GM23338 (cell line): ENCODE data around the gene PPP1CB. TPM values are rescaled to one million over a fixed set of nuclear protein-coding genes. Genes with fewer than 3 reads are reported as not detected.

ENCODE experiments used
- ATAC-seq: fragments of 200-7000 bp; cut with Tn5 transposase; 3 replicates; pipeline ENCODE4 v1.9.1; 2020
- DNase-seq: peaks from one replicate; pipeline ENCODE4 v3.0.0-alpha.2; 2015; ENCODE audit warnings: low spot score
- H2AFZ ChIP-seq: fragments of 200-600 bp; sonication (generic); 2 replicates; pipeline ENCODE4 v1.8.0; 2016; ENCODE audit warnings: antibody characterized with exemption, mild to moderate bottlenecking, moderate library complexity
- H3F3A ChIP-seq: fragments of 200-600 bp; sonication (generic); replicated peaks from 2 replicates; pipeline ENCODE4 v1.8.0; 2017; ENCODE audit warnings: antibody characterized with exemption, mixed run types, low read depth
- H3K27ac ChIP-seq: fragments of 200-600 bp; sonication (generic); 2 replicates; pipeline ENCODE4 v1.6.1; 2016; ENCODE audit warnings: low read depth
- H3K27me3 ChIP-seq: fragments of 200-600 bp; sonication (generic); 2 replicates; pipeline ENCODE4 v1.8.0; 2016; ENCODE audit warnings: mild to moderate bottlenecking, mixed run types, moderate library complexity; ENCODE audit not compliant: insufficient read depth
- H3K36me3 ChIP-seq: fragments of 200-600 bp; sonication (generic); 2 replicates; pipeline ENCODE4 v1.8.0; 2016; ENCODE audit warnings: mild to moderate bottlenecking; ENCODE audit not compliant: insufficient read depth
- H3K4me1 ChIP-seq: fragments of 200-600 bp; sonication (generic); 2 replicates; pipeline ENCODE4 v1.8.0; 2016; ENCODE audit warnings: mild to moderate bottlenecking, moderate library complexity; ENCODE audit not compliant: insufficient read depth
- H3K4me2 ChIP-seq: fragments of 200-600 bp; sonication (generic); 2 replicates; pipeline ENCODE4 v1.7.1; 2017; ENCODE audit warnings: mixed run types
- H3K4me3 ChIP-seq: fragments of 200-600 bp; sonication (generic); 2 replicates; pipeline ENCODE4 v1.6.1; 2016; ENCODE audit warnings: mixed run types
- H3K79me2 ChIP-seq: fragments of 200-600 bp; sonication (generic); replicated peaks from 2 replicates; pipeline ENCODE4 v1.8.0; 2017; ENCODE audit warnings: mild to moderate bottlenecking; ENCODE audit not compliant: insufficient read depth
- H3K9me2 ChIP-seq: fragments of 200-600 bp; sonication (generic); 2 replicates; pipeline ENCODE4 v1.8.0; 2017; ENCODE audit not compliant: insufficient read depth
- H4K20me1 ChIP-seq: fragments of 200-600 bp; sonication (generic); replicated peaks from 2 replicates; pipeline ENCODE4 v1.8.0; 2017; ENCODE audit warnings: mild to moderate bottlenecking; ENCODE audit not compliant: insufficient read depth
- H3K27ac Mint-ChIP-seq: 2 replicates; pipeline ENCODE4 v1.8.0; 2020; ENCODE audit warnings: inconsistent platforms, mild to moderate bottlenecking, moderate library complexity, mixed read lengths
- H3K27me3 Mint-ChIP-seq: 3 replicates; pipeline ENCODE4 v1.8.0; 2022; ENCODE audit warnings: low read depth, mild to moderate bottlenecking, moderate library complexity, mixed read lengths, inconsistent platforms; ENCODE audit not compliant: insufficient read depth, poor library complexity
- H3K36me3 Mint-ChIP-seq: 3 replicates; pipeline ENCODE4 v1.8.0; 2021; ENCODE audit warnings: low read depth, mild to moderate bottlenecking, inconsistent platforms, moderate library complexity, mixed read lengths
- H3K4me1 Mint-ChIP-seq: 3 replicates; pipeline ENCODE4 v1.8.0; 2020; ENCODE audit warnings: mild to moderate bottlenecking, inconsistent platforms, mixed read lengths
- H3K4me3 Mint-ChIP-seq: 3 replicates; pipeline ENCODE4 v1.8.0; 2021; ENCODE audit warnings: moderate library complexity, mild to moderate bottlenecking, inconsistent platforms, mixed read lengths
- H3K9me3 Mint-ChIP-seq: 3 replicates; pipeline ENCODE4 v1.8.0; 2020; ENCODE audit warnings: moderate library complexity, mild to moderate bottlenecking, inconsistent platforms, mixed read lengths
- CREB1 ChIP-seq: fragments of 250-450 bp; sonication (Bioruptor Pico); IDR thresholded peaks from 2 replicates; pipeline ENCODE4 v1.5.0; 2020; ENCODE audit warnings: low read depth, mild to moderate bottlenecking, moderate library complexity
- CTCF ChIP-seq, 2 experiments: fragments of 200-600 bp in 1 of 2; sonication (generic) in 1 of 2; conservative IDR thresholded peaks; 2 replicates each; pipeline versions ENCODE4 v1.5.1 to v1.6.1; 2016 to 2017; ENCODE audit warnings: antibody characterized with exemption in 2 of 2, low read depth in 2 of 2, mild to moderate bottlenecking in 2 of 2, moderate library complexity in 1 of 2
- ETS1 ChIP-seq: IDR thresholded peaks from 2 replicates; pipeline ENCODE4 v1.6.1; 2016; ENCODE audit warnings: antibody characterized with exemption
- EZH2 ChIP-seq: fragments of 200-600 bp; sonication (generic); IDR thresholded peaks from one replicate; pipeline ENCODE4 v1.8.0; 2017; ENCODE audit warnings: antibody characterized with exemption, mild to moderate bottlenecking, low read depth; ENCODE audit not compliant: unreplicated experiment
- EZH2phosphoT487 ChIP-seq: fragments of 200-600 bp; sonication (generic); IDR thresholded peaks from one replicate; pipeline ENCODE4 v1.8.1; 2018; ENCODE audit warnings: antibody characterized with exemption; ENCODE audit not compliant: unreplicated experiment
- JUNB ChIP-seq: IDR thresholded peaks from one replicate; pipeline ENCODE4 v1.6.1; 2016; ENCODE audit warnings: antibody characterized with exemption; ENCODE audit not compliant: unreplicated experiment
- NANOG ChIP-seq: IDR thresholded peaks from 2 replicates; pipeline ENCODE4 v1.6.1; 2016; ENCODE audit warnings: antibody characterized with exemption, borderline replicate concordance
- POLR2AphosphoS5 ChIP-seq: IDR thresholded peaks from 2 replicates; pipeline ENCODE4 v1.6.1; 2016; ENCODE audit warnings: antibody characterized with exemption, low read depth
- STAT1 ChIP-seq: IDR thresholded peaks from one replicate; pipeline ENCODE4 v1.6.1; 2016; ENCODE audit warnings: antibody characterized with exemption; ENCODE audit not compliant: unreplicated experiment
- ZNF114 ChIP-seq: fragments of 250-450 bp; sonication (Bioruptor Pico); IDR thresholded peaks from 2 replicates; pipeline ENCODE4 v1.5.0; 2020; ENCODE audit warnings: mild to moderate bottlenecking, moderate library complexity
- ZNF331 ChIP-seq: fragments of 250-450 bp; sonication (Bioruptor Pico); IDR thresholded peaks from 2 replicates; pipeline ENCODE4 v1.5.0; 2020; ENCODE audit warnings: low read depth, mild to moderate bottlenecking, moderate library complexity
- ZNF462 ChIP-seq: fragments of 250-450 bp; sonication (Bioruptor Pico); IDR thresholded peaks from 2 replicates; pipeline ENCODE4 v1.5.0; 2020; ENCODE audit warnings: mild to moderate bottlenecking, moderate library complexity
- polyA plus RNA-seq: library from polyadenylated mRNA; unstranded; fragments of >200 nt; fragmentation: Nextera tagmentation; extraction: Ambion mirVana; gene quantifications from 2 replicates; pipeline ENCODE4 v1.2.1, GENCODE V29; 2016
- total RNA-seq: library from RNA; depleted of rRNA; stranded (reverse); fragments of >200 nt; shearing (Covaris generic); gene quantifications from 2 replicates; pipeline ENCODE4 v1.2.3, GENCODE V29; 2014
- TF ChIP-seq, protein P1 (sequence below): IDR thresholded peaks from one replicate; pipeline ENCODE4 v1.6.1; 2018; ENCODE audit warnings: antibody characterized with exemption; ENCODE audit not compliant: unreplicated experiment

Gene PPP1CB
- total and polyA plus RNA-seq, 2 experiments from 2014 or later = 103 to 118 TPM

DNA sequence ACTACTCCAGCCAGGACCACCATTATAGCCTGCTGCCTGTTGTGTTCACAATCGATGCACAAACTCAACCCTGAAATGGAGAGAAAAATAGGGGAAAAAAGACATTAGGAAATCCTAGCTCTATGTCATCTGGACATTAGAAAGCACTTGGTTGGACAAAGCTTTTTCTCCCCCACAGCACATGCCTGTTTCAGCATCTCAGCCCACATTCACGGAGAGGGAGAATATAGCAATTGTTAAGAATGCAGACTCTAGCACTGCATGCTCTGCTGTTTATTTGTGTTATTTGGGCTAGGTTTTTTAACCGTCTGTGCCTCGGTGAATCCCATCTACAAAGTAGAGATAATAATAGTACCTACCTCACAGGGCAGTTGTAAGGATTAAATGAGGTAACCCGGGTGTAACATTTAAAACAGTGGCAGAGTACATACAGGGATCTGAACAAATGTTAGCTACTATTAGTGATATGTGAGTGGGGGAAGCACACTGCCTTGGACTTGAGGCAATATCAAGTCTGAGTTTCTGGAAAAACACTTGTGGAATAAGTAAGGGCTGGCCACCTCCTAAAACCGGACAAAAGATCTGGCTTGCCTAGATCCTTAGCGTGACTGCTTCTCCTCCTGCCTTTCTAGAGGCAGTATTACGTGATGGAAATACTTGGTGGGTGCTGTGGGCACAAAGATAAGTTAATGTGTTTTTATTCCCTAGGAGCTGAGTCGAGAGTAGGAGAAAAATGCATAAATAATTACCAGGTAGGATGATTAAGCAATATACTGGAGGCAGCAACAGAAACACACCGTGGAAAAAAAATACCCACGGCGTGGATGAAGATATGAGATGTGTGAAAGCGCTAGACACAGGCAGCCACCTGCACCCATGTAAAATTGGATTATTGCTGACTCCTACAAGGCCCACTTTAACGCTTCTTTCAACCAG, 1.0 kb upstream of the PPP1CB start:
- Histone ChIP-seq H3K4me3 (peak overlapping the region; percentile 82), H4K20me1 (peaks cover 13% of the 10 kb centered on the region), H3K9me2 (no peaks in the 10 kb centered on the region), H3K4me2 (peak overlapping the region; percentile 93), H3F3A (no peaks in the 10 kb centered on the region), H3K27ac (peak overlapping the region; percentile 77; the same call in 1 of the 2 replicates), H3K4me1 (peaks cover 19% of the 10 kb centered on the region), H3K27me3 (0 out of 2 replicates have a peak, but pooled peaks cover 5% of the 10 kb centered on the region), H3K79me2 (peaks cover 37% of the 10 kb centered on the region), H2AFZ (peak overlapping the region; percentile 99), H3K36me3 (no peaks in the 10 kb centered on the region)
- Mint-ChIP-seq H3K4me3 (peak overlapping the region; percentile 92), H3K27ac (peak overlapping the region; percentile 94), H3K9me3 (no peaks in the 10 kb centered on the region), H3K36me3 (peaks cover 4% of the 10 kb centered on the region; the same call in 1 of the 3 replicates), H3K4me1 (peaks cover 23% of the 10 kb centered on the region), H3K27me3 (peaks cover 12% of the 10 kb centered on the region)
- no peak for DNase-seq
- ATAC-seq = no peak
- no peak for TF ChIP-seq EZH2phosphoT487
- TF ChIP-seq ETS1 = no peak
- TF ChIP-seq ZNF114 (CRISPR knock-in tag) = no peak
- no peak for TF ChIP-seq ZNF331 (CRISPR knock-in tag)
- no peak for TF ChIP-seq ZNF462 (CRISPR knock-in tag)
- no peak for TF ChIP-seq NANOG
- TF ChIP-seq STAT1 = no peak
- TF ChIP-seq CTCF (conservative IDR thresholded peaks at IDR 0.05; ENCODE audit: low read depth in 2 of 2) = no peak
- no peak for TF ChIP-seq EZH2
- TF ChIP-seq CREB1 (CRISPR knock-in tag) = no peak
- TF ChIP-seq JUNB = no peak
- TF ChIP-seq POLR2AphosphoS5 = no peak
- TF ChIP-seq, protein P1, sequence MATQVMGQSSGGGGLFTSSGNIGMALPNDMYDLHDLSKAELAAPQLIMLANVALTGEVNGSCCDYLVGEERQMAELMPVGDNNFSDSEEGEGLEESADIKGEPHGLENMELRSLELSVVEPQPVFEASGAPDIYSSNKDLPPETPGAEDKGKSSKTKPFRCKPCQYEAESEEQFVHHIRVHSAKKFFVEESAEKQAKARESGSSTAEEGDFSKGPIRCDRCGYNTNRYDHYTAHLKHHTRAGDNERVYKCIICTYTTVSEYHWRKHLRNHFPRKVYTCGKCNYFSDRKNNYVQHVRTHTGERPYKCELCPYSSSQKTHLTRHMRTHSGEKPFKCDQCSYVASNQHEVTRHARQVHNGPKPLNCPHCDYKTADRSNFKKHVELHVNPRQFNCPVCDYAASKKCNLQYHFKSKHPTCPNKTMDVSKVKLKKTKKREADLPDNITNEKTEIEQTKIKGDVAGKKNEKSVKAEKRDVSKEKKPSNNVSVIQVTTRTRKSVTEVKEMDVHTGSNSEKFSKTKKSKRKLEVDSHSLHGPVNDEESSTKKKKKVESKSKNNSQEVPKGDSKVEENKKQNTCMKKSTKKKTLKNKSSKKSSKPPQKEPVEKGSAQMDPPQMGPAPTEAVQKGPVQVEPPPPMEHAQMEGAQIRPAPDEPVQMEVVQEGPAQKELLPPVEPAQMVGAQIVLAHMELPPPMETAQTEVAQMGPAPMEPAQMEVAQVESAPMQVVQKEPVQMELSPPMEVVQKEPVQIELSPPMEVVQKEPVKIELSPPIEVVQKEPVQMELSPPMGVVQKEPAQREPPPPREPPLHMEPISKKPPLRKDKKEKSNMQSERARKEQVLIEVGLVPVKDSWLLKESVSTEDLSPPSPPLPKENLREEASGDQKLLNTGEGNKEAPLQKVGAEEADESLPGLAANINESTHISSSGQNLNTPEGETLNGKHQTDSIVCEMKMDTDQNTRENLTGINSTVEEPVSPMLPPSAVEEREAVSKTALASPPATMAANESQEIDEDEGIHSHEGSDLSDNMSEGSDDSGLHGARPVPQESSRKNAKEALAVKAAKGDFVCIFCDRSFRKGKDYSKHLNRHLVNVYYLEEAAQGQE = no peak
